G401 (cell line): ENCODE measurements around the gene PNMA1. TPM values are rescaled to one million over a fixed set of nuclear protein-coding genes. Genes with fewer than 3 reads are reported as not detected.
A peak's percentile ranks its signal among the peaks of the same experiment; 100 is the strongest.

Experiments
- DNase-seq: peaks from one replicate; pipeline ENCODE4 v3.0.0-alpha.2; 2015; ENCODE audit warnings: low spot score
- in situ Hi-C: cut with HindIII; loops from 2 replicates; pipeline ENCODE4 v1.10.0; 2016; ENCODE audit warnings: low sequenced_read_pairs, mixed read lengths
- total RNA-seq: library from RNA; depleted of rRNA; stranded (reverse); fragments of >200 nt; shearing (Covaris generic); gene quantifications from 2 replicates; pipeline ENCODE4 v1.2.3, GENCODE V29; 2014; rRNA removed

Gene PNMA1
- 65.8 and 80.4 TPM in 2 replicates for total RNA-seq

DNA sequence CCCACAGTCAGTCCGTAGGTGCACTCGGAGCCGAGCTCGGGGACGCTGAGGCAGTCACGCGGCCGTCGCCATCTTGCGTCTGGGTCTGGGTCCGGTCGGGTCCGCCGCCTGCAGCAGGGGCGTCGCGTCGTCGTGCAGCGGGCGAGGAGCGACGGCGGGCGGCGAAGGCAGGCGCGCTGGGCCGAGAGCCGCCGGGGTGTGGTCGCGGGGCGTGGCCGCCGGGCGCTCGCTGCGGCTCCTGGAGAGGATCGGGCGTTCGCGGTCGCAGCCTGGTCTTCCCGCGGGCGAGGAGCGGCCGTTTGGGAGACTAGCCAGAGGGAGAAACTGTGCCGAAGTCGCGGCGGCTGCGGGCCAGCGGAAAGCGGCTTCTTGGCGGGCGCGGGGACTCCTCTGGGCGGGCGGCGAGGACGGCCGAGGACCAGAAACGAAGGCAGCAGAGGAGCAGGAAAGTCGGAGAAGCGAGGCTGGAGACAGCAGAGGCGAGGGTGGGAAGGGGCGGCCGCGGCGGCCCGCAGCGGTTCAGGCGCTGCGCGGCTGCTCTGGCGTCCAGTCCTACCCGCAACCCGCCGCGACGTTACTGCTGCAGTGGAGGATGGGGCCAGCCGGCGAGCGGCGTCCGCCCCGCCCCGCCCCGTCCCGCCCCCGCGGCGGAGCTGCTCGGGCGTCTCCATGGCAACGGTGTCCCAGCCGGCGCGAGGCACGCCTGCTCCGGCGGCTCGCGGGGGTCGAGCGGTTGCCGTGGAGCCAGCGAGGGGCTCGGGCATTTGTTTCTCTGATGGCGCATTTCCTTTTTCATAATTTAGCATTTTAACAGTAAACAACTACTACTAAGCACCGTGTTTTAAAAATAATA is at the start of gene PNMA1:
PNMA1 (minus strand) TSS at position 582 of the 853 bp plus-strand sequence. CDS start 745 bp downstream, outside the sequence.
- in situ Hi-C loops, result no loop called here
- DNase-seq, result peak; percentile 90

DNA sequence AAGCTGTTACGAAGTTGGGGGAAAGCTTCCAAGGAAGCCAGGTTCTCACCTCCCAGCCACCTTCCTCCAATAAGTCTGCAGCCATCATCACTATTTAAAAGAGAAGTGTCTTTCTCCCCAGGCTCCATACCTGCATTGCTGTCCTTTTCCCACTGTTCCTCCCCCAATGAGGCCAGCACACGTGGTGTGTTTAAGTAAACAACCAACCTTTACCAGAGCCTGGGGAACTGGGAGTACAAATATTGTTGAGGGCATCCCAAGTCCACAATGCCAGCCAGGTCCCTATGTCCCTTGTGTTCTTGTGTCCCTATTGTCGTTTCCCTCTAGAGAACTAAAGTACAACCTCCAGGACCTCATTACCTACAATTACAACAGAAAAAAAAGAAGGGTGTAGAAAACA is 49.2 kb upstream of the PNMA1 start:
- no peak for DNase-seq
- in situ Hi-C loops, result no loop called here

GRCh38 chr14:73762375-73762822 is 48.2 kb upstream of the PNMA1 start:
- DNase-seq, result no peak
- in situ Hi-C loops, result no loop called here

DNA sequence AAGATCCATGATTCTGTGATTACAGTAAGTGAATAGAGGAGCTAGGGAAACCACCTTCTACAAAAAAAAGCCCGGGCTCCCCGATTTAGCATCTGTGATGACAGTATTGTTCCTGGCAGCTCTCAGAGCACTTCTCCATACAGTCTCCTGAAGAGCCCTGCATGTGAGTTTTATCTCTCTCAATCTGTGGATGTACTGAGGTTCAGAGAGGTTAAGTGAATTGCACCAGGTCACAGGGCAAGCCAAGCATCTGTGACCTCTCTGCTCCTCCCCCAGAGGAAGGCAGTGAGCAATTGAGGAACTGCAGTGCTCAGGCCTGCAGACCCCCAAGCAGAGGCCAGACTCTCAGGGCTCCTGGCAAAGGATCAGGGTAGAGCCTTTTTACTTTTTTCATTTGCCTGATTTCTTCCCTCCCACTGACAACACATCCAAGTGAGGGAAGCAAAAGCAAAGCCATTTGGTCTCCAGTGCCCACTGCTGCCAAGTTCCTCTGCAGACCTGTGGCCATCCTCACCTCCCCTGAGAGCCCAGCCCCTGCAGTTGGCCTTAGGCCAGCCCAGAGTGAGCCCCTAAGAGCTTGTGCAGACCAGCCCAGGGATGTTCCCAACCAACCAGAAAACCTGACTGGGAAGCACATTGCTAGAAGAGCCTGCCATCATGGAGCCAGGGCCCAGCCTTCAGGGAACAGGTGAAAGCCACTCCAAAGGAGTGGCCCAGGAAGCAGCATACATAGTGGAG is 47.6 kb upstream of the PNMA1 start:
- DNase-seq, result no peak
- in situ Hi-C loops, result no loop called here

GRCh38 chr14:73760598-73761586 is 46.7 kb upstream of the PNMA1 start:
- in situ Hi-C loops, result no loop called here

GRCh38 chr14:73759714-73760597 is 45.8 kb upstream of the PNMA1 start:
- in situ Hi-C loops, result no loop called here
- DNase-seq, result peak; percentile 92

More at GRCh38 chr14:73760598-73761586, 46.7 kb upstream of the PNMA1 start:
- DNase-seq, result no peak

DNA sequence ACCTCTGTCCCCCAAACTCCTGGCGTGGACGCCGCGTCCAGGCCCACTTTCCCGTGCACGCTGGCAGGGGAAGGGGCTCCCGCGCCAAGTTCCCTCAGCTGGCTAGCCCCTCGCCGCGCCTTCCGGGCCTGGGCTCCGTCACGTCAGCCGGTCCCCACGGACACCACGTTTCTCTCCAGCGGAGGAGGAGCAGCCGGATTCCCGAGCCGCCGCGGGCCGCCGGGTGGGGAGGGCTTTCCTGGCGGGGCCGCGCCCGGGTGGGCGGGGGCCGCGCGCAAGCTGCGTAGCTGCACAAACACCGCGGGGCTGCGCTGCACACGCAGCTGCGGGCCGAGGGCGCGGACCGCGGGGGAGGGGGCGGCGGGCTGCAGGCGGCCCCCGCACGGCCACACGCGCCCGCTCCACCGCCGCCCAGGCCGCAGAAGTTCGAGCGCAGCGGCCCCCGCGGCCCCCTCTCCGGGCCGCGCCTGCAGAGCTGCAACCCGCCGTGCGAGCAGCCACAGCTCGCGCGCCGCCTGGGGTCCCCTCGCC is 45.1 kb upstream of the PNMA1 start:
- DNase-seq, result no peak
- in situ Hi-C loops, result no loop called here

GRCh38 chr14:73758392-73759182 is 44.4 kb upstream of the PNMA1 start:
- DNase-seq, result peak; percentile 79
- in situ Hi-C loops, result no loop called here

GRCh38 chr14:73757876-73758391 is 43.8 kb upstream of the PNMA1 start:
- peak; percentile 23 for DNase-seq
- in situ Hi-C loops, result no loop called here

- in situ Hi-C loops, result no loop called here
- DNase-seq, result no peak
Observed at GRCh38 chr14:73757381-73757780, 43.2 kb upstream of the PNMA1 start.

- in situ Hi-C loops, result no loop called here
- no peak for DNase-seq
Observed at GRCh38 chr14:73755434-73756014, 41.3 kb upstream of the PNMA1 start.

DNA sequence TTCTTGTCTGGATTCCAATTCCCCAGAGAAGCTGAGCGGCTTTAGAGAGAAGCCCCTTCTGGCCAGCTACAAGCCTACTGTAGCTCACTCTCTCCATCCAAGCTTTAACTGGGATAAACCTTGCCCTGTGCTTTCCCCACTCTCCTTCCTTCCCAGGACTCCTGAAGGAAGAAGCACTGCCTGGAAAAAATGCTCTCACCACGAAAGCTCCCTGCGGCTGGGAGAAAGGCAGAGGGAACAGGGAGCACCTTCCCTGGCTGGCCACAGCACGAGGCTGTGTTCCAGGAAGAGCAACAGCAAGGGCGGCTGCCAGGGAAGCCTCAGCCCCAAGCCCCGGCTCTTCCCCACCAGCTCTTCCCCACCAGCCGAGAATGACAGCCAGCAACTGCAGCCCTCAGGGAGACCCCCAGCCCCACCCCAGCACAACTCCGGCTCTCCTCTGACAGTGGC is 40.8 kb upstream of the PNMA1 start:
- peak; percentile 77 for DNase-seq
- in situ Hi-C loops, result no loop called here

- DNase-seq, result peak; percentile 62
- in situ Hi-C loops, result no loop called here
Observed at GRCh38 chr14:73753887-73754795, 40.0 kb upstream of the PNMA1 start.

GRCh38 chr14:73753124-73753886 is 39.1 kb upstream of the PNMA1 start:
- no peak for DNase-seq
- in situ Hi-C loops, result no loop called here
